ENCODE data around the gene DOCK8. TPM values are rescaled to one million over a fixed set of nuclear protein-coding genes. Genes with fewer than 3 reads are reported as not detected.
A peak's percentile ranks its signal among the peaks of the same experiment; 100 is the strongest.

DOCK8 gene
- polyA plus RNA-seq, 4 donors: 7.0 to 13.7 (median 13.2) TPM

DNA sequence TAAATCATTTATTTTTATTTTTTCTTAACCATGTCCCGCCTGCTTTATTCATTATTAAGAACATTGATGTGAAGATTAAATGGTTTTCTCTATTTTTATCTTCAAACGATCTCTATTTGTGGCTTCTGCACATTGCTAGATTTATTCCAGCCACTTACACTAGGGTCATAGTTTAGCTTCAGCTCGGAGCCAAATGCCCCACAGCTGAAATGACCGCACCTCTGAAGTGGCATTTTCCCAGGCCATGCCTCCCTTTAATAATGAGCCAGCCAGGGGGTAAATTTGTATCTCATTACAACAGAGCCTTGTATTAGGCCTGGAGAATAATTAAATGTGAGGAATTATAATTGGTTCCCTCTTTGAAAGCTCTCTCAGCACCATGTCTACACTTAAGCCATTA, 89.4 kb downstream of the DOCK8 start:
- no peak for DNase-seq (ENCODE audit: low read depth in 4 of 4, low spot score in 3 of 4)

DNA sequence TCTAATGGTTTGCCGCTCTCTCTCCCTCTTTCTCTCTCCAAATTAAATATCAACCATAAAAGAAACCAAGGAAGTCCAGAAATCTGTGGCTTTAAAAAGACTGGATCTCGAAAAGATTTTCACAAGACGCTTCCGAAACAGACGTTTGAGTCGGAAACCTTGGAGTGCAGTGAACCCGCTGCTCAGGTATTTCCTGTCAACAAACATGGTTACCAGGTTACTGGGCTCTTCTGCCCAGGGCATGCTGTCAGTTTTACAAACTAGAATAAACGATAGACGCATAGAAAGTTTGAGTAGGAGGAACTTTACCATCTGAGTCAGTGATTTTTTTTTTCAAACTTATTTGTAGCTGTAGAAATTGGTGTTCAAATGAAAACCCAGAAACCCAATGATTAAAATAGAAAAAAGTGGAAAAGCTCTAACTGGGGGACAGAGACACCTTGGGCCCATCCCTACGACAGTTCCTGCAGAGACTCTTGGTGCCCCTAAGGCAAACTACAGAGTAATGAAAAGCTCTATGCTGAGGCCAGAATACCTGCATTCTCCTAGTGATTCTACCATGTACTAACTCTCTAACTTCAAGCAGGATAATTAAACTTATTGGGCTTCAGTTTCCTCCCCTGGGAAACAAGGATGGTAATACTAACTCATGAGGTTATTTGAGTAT, 90.0 kb downstream of the DOCK8 start:
- no peak for DNase-seq (ENCODE audit: low read depth in 4 of 4, low spot score in 3 of 4)

DNA sequence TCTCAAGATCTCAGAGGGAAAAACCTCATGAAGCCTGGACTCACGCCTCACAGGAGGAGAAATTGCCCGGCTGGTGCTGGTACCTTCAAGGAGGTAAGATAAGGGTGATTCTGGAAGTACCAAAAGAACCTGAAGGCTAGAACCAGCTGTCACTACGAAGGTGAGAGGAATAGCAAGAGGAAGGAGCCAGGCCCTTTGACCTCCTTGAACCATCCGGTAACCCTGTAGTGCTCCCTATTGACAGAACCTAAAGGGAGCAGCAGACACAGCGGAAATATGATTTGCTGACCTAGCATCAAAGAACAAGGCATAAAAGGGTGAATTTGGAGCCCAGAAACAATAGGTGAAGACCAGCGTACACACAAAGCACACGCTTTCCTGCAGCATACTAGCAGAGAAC, 92.2 kb downstream of the DOCK8 start:
- no peak for DNase-seq (ENCODE audit: low read depth in 4 of 4, low spot score in 3 of 4)

DNA sequence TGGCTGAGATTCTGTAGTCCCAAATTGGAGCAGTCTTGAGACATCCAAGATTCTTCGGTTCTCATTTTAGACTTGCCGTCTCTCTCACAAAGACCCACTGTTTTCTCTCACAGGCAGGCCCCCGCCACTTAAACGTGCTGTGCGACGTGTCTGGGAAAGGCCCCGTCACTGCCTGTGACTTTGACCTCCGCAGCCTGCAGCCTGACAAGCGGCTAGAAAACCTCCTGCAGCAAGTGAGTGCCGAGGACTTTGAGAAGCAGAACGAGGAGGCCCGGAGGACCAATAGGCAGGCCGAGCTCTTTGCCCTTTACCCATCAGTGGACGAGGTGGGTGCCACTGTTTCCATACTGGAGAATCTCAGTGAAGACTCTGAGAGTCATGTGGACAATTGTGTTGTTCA, 97.2 kb downstream of the DOCK8 start:
- no peak for DNase-seq (ENCODE audit: low read depth in 4 of 4, low spot score in 3 of 4)

DNA sequence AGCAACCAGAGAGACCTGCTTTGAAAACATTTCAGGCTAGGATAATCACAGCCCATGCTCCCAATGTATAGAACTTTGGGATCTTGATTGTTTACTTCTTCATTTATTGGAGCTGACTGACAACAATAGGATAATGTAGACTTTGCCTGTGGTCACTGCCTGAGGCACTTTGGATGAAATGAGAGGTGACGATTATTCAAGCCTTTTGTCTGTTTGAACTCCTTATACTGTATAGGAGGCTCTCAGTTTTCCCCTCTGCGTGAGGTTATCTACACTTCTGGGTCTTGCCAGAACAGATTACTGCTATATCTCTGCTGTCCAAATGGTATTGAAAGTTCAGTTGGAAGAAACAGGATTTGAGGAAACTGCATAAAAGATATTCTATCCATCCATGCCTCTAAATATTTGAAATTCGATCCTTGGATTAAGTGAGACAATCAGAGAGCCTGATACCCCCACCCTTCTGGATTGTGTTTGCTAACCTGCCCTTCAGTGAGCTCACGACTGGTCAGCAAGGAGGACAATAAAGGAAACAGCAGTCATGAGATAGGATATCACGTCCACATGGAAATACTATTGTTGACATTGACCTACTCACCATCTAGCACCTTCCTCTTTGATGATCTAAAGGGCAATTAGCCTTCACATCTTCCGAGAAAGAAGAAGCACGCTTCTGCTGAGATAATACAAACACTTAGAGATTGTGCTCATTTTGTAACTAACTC, 98.1 kb downstream of the DOCK8 start:
- DNase-seq (ENCODE audit: low read depth in 4 of 4, low spot score in 3 of 4): no peak

DNA sequence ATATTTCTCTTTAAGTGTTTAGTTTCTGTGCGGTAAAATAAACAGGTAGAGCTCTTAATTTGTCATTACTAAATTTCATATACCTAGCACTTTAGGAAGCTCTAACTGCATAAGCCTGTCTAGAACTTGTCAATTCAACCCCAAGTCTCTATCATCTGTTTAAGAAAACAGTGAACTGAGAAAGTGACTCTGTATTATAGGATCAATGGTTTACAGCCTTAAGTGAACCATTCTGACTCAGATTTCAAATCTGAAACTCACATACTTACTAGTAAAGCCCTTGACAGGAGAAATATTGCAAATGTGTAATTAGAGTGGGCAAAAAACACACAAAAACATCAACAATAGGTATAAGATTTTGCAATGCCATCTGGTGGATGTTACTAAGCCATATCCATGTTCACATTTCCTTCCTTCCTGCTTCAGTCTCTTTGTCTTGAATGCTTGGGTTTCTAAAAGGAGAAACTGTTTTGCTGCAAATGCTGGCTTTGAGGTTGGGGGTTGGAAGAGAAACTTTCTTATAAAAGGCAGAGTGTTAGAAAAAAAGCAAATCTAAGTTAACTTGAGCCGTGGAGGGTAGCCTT, 101.8 kb downstream of the DOCK8 start:
- no peak for DNase-seq (ENCODE audit: low read depth in 4 of 4, low spot score in 3 of 4)

DNA sequence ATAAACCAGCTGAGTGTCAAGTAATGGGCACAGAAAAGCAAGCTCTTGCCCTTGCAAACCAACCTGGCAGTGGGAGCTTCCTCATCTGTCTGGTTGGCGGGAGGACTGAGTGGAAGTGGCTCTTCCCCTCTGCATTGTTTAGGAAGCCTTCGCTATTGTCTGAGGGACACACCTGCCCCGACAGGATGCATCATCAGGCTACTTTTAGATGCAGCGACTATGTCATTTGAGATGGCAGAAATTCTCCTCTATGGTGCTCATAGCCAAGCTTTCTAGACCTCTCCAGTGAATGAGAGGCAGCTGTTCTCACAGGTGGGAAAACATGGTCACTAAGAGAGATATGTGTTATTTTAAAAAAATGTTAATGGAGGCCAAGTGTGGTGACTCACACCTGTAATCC, 104.0 kb downstream of the DOCK8 start:
- no peak for DNase-seq (ENCODE audit: low read depth in 4 of 4, low spot score in 3 of 4)

DNA sequence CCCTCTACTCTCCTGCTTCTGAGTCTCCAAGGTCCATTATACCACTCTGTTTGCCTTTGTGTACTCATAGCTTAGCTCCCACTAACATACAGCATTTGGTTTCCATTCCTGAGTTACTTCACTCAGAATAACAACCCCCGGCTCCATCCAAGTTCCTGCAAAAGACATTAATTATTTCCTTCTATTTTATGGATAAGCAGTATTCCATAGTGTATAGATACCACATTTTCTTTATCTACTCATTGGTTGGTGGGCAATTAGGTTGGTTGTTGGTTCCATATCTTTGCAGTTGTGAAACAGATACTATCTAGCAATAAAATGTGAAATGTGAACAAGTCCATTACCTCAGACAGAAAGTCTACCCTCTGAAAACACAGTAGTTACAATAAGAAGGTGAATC, 110.3 kb downstream of the DOCK8 start:
- no peak for DNase-seq (ENCODE audit: low read depth in 4 of 4, low spot score in 3 of 4)

DNA sequence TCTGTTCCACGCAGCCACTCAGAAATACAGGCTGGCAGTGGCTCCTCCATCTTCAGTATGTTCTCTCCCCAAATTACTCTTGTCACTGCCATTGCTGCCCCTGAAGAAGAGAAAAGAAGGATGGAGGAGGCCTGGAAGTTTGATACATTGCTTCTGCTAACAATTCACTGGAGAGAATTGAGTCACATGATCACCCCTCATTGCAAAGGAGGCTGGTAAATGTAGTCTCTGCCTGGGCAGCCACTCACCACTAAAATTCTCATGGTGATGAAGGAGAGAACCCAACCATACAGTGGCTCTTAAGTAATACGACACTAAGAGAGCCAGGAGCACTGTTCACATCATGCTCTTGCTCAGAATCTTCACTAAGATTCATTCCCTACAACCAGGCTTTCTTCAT, 112.0 kb downstream of the DOCK8 start:
- DNase-seq (ENCODE audit: low read depth in 4 of 4, low spot score in 3 of 4): no peak

DNA sequence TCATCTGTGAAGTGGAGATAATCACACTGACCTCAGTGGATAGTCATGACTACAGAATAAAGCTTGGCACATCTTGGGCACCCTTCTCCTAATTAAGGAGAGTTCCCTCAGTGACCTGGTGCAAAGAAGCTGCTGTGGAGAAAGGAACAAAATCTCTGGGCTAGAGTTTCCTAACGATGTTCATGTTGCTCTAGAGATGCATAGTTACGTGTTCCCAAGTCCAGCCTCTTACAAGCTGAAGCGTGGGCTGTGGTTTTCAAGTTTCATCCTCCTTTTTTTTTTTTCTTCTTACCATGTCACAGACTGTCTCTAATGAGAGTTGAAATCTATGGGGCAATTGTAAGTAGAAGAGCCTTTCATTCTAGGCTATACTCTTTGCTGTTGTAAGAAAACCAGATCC, 113.8 kb downstream of the DOCK8 start:
- DNase-seq (ENCODE audit: low read depth in 4 of 4, low spot score in 3 of 4): peak in 1 of 4 donors; percentile 50

DNA sequence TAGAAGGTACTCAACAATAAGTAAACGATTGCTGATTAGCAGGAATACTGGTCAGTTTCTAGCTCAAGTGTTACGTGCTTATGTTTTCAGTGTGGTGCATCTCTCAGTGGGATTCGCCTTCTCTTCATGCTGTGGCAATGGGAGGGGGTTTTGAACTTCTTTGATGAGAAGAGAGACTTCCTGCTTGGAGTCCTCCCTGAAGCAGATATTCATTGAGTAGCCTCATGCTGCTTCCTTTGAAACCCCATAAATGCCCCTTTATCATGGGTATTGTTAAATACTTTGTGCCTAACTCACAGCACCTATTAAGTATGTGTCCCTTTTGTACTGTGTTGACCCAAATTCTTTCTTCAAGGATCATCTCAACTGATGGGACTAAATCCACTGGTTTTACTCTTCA, 116.5 kb downstream of the DOCK8 start:
- DNase-seq (ENCODE audit: low read depth in 4 of 4, low spot score in 3 of 4): no peak

DNA sequence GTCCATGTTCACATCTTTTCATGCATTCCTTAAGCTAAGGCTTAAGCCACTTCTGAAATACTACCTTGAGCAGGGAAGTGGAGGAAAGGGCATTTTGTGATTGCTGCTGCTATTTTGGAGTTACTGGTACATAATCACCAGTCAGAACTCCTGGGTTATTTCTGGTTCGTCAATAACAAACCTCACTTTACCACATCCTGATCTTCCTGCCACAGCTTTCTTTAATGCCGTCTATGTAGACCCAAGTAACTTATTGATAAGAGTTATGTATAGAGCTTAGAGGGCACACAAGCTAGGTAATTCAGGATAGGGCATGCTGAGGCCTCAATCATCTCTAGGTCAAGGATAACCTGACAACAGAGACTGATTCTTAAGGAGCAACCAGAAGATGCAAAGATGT, 120.7 kb downstream of the DOCK8 start:
- no peak for DNase-seq (ENCODE audit: low read depth in 4 of 4, low spot score in 3 of 4)

DNA sequence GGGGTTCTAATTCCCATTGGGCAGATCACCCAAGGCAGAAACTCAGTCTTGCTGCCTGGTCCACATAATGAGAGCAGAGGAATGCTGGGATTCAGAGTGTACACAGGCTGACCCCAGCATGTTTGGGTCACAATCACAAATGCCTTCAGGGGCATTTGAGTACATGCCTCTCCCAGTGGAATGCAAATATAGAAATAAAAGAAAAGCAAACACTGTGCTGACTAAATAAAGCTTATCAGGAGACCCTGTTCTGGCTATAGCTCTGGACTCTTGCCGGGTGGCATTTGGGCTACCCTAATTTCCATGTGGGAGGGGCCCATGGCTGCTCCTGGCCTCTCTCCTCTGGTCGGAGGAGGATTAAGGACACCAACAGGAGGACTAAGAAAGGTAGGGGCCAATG, 121.4 kb downstream of the DOCK8 start:
- no peak for DNase-seq (ENCODE audit: low read depth in 4 of 4, low spot score in 3 of 4)

DNA sequence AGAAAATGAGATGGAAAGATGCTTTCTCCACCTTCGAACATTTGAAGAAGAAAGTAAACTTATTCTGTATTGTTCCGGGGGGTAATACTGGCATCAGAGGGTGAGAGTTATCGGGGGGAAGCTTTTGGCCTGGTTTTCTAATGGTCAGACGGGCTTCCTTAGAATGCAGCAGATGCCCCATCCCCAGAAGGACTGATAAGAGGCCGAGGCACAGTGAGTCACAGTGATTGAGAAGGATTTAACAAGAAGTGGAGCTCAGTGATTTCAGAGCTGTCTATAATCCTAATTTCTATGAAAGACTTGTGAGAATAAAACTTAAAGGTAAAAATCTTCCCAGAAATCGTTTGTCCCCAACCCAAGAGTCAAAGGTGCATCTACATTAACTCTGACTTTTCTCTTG, 123.9 kb downstream of the DOCK8 start:
- no peak for DNase-seq (ENCODE audit: low read depth in 4 of 4, low spot score in 3 of 4)

DNA sequence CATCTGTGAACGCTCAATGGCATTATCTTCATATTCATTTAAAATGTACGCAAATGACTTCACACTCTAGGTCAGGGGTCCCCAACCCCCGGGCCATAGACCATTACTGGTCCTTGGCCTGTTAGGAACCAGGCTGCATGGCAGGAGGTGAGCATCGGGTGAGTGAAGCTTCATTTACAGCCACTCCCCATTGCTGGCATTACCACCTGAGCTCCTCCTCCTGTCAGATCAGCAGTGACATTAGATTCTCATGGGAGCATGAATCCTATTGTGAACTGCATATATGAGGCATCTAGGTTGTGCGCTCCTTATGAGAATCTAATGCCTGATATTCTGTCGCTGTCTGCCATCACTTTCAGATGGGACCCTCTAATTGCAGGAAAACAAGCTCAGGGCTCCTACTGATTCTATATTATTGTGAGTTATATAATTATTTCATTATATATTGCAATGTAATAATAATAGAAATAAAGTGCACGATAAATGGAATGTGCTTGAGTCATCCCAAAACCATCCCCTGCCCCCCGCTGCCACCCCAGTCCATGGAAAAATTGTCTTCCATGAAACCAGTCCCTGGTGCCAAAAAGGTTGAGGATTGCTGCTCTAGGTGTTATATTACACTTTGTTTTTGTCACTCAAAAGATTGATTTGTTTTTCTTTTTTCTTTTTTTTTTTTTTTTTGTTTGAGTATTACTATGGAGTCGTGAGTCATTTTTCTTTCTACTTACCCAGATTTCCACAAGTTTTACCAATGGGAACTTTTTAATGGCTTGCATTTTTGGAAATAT, 127.2 kb downstream of the DOCK8 start:
- DNase-seq (ENCODE audit: low read depth in 4 of 4, low spot score in 3 of 4): no peak

DNA sequence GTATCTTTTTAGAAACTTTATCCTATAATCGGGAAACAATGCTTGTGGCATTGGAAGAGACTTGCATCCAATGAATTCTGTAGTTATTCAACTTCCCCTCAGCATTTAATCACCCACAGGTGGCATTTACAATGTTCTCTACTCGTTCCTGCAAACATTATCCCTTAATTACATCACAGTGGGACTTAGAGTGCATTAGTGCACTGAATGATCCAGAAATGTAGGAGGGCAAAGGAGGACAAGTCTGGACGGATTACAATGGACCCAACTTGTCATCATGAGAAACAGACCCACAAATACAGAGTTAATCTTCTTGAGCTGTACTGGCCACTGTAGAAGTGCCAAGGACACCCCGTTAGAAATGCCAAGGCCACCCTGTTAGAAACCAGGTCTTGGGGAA, 129.1 kb downstream of the DOCK8 start:
- no peak for DNase-seq (ENCODE audit: low read depth in 4 of 4, low spot score in 3 of 4)

DNA sequence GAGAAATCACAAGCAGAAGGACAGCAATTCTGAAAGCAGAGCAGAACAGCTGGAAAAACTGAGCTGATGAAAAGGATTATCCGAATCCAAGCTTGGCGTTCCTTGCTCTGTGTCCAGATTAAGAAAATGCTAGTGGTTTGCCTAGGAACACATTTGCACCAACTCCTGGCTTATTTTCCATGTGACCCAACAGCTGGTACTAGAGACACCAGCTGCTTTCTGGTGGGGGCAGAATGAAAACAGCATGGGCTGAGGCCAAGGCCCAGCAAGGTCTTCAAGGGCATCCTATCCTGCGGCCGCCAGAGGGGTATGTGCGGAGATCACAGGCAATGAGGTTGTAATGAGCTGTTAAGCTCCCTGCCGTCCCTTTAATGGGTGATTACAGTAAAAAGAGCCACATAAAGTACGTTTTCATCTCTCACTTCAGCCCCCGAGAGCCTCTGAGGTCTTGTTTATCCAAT, 131.5 kb downstream of the DOCK8 start:
- no peak for DNase-seq (ENCODE audit: low read depth in 4 of 4, low spot score in 3 of 4)

DNA sequence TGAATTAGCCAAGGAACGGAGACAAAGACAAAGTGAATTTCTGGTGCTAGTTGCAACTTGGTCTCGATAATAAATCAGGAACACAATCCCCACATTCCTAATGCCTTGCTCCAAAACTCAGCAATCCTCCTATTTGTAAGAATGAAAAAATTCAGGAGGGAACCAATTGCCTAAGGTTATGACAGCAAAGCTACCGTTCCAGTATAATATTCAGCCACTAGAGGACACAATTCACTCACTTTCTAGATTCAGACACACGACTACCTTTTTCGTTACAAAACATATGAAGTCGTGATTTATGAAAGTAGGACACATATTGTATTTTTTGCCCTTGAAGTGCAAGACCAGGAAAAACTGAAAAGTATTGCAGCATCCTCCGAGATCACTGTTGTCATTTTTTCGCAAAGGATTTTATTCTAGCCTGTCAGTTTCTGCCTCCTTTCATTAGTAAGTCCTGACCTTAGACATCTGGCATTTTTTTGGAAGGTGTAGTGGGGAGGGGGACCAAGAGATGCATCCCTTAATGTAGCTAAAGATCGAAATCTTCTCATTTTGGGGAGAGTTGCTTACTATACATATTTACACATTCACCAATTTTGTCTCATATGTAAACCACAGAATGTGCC, 133.1 kb downstream of the DOCK8 start:
- peak in 2 of 4 donors; percentile 10 to 22 for DNase-seq (ENCODE audit: low read depth in 4 of 4, low spot score in 3 of 4)

DNA sequence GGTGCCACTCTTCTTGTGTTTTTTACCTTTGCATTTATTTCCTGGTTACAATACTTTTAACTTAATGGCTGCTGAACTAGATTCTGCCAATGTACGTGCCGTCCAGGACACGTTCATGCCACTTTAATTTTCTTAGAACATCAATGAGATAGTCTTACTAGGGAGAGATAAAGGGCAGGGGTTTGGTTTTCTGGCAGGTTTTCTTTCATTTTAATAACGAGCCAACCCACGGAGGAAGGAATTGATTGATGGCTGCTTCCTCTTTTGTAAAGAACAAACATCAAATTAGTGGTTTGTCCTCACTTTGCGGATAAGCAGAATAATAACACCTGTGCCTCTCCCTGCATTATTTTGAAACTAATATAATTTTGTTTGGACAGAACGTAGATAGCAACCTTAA, 135.7 kb downstream of the DOCK8 start:
- no peak for DNase-seq (ENCODE audit: low read depth in 4 of 4, low spot score in 3 of 4)

DNA sequence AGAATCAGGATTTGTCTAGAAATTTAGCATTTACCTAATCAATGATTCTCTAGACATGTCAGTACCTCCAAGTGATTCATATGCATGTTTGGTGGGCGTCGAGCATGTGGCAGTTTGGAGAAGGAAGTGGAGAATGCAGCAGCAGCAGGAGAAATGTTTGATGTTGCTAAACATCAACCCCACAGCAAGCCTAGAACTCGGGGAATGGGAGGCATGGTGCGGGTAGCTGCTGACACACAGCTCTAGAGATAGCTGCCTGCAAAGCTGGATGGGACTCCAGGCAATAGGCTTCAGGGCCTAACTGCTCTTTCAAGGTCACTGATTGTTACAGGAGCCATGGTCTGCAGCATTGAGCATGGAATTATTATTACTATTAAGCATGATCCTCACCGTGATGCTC, 137.3 kb downstream of the DOCK8 start:
- DNase-seq (ENCODE audit: low read depth in 4 of 4, low spot score in 3 of 4): no peak

DNA sequence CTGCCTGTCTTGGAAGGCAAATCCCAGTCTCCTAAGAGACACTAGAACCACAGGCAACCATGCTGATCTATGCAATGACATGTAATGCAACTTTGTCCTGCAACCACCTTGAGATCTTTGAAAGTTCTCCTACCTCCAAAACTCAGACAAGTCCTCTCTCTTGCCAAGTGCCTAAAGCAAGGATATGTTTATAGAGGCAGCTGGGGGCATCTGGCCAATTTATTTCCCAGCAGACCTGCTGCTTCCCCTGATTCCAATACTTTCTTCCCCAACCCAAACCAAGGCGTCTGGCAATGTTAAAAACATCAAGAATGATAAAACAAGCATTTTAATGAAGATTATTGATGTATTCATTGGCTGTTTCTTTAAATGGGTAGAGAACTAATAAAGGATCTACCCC, 138.4 kb downstream of the DOCK8 start:
- no peak for DNase-seq (ENCODE audit: low read depth in 4 of 4, low spot score in 3 of 4)
